Panc1 (cell line): ENCODE measurements around the gene HS3ST5. TPM values are rescaled to one million over a fixed set of nuclear protein-coding genes. Genes with fewer than 3 reads are reported as not detected.

Experiments used
- ATAC-seq: fragments of 200-7000 bp; cut with Tn5 transposase; 2 replicates; pipeline ENCODE4 v1.9.1; 2020; ENCODE audit warnings: mild to moderate bottlenecking, moderate library complexity
- BruUV-seq: library from RNA; stranded (reverse); fragments of 400-500 nt; replicated peaks from 2 replicates; lab custom pipeline; 2021; lab: Mats Ljungman, UMichigan
- CTCF ChIA-PET: fragments of 300-600 bp; sonication (Branson Sonifier 250); formaldehyde crosslinking; loops from one replicate; lab custom pipeline; 2022; ENCODE audit warnings: antibody characterized with exemption; lab: Charles Lee
- POLR2A ChIA-PET: fragments of 300-600 bp; sonication (Branson Sonifier 250); formaldehyde crosslinking; loops from one replicate; lab custom pipeline; 2022; ENCODE audit warnings: antibody characterized with exemption; lab: Charles Lee
- DNase-seq: peaks from one replicate; pipeline ENCODE4 v3.0.0-alpha.2; 2010; ENCODE audit warnings: low read depth, low spot score
- H3K27ac ChIP-seq: 2 replicates; pipeline ENCODE4 v1.5.1; 2011; ENCODE audit warnings: mild to moderate bottlenecking, low read length, inconsistent platforms
- H3K27me3 ChIP-seq: fragments of 200-500 bp; sonication (Bioruptor generic); 2 replicates; pipeline ENCODE4 v1.6.0; 2014; ENCODE audit warnings: low read length, inconsistent platforms; ENCODE audit not compliant: control insufficient read depth, insufficient read depth
- H3K36me3 ChIP-seq: fragments of 200-500 bp; sonication (Bioruptor generic); 2 replicates; pipeline ENCODE4 v1.5.1; 2014; ENCODE audit warnings: inconsistent platforms, mild to moderate bottlenecking, low read length, moderate library complexity; ENCODE audit not compliant: control insufficient read depth, insufficient read depth
- H3K4me1 ChIP-seq: 2 replicates; pipeline ENCODE4 v1.5.1; 2011; ENCODE audit warnings: inconsistent platforms, mild to moderate bottlenecking, low read length, moderate library complexity; ENCODE audit not compliant: control insufficient read depth, insufficient read depth
- H3K4me3 ChIP-seq, 2 experiments: 2 replicates each; pipeline ENCODE4 v1.5.1; 2011 to 2012; ENCODE audit warnings: low read depth in 2 of 2, low read length in 2 of 2, mild to moderate bottlenecking in 2 of 2, inconsistent platforms in 1 of 2, moderate library complexity in 1 of 2
- H3K9me3 ChIP-seq: fragments of 200-500 bp; sonication (Bioruptor generic); 2 replicates; pipeline ENCODE4 v1.5.1; 2014; ENCODE audit warnings: low read depth, mild to moderate bottlenecking, inconsistent platforms, low read length, moderate library complexity; ENCODE audit not compliant: control insufficient read depth, insufficient read depth
- CTCF ChIP-seq: fragments of 450-650 bp; IDR thresholded peaks from 2 replicates; pipeline ENCODE4 v1.5.1; 2017; ENCODE audit warnings: mild to moderate bottlenecking
- POLR2AphosphoS5 ChIP-seq: IDR thresholded peaks from 2 replicates; pipeline ENCODE4 v1.6.1; 2012; ENCODE audit warnings: mild to moderate bottlenecking, low read depth, low read length, moderate library complexity
- SIN3A ChIP-seq: IDR thresholded peaks from 2 replicates; pipeline ENCODE4 v1.6.1; 2012; ENCODE audit warnings: low read depth, mild to moderate bottlenecking, low read length, moderate library complexity, borderline replicate concordance; ENCODE audit not compliant: insufficient read depth
- TCF7L2 ChIP-seq: IDR thresholded peaks from 2 replicates; pipeline ENCODE4 v1.6.1; 2011; ENCODE audit warnings: mild to moderate bottlenecking, low read depth, low read length, inconsistent platforms
- in situ Hi-C: cut with HindIII; loops from 2 replicates; pipeline ENCODE4 v1.10.0; 2016; ENCODE audit warnings: low sequenced_read_pairs, low pct_unique_long_range_greater_than_20kb
- intact Hi-C: fragments of 100-400 bp; cut with micrococcal nuclease; formaldehyde crosslinking; loops from one replicate; pipeline ENCODE4 v1.10.0; 2022; ENCODE audit not compliant: unreplicated experiment
- total RNA-seq: library from RNA; stranded (reverse); gene quantifications from one replicate; pipeline ENCODE4 v1.2.1, GENCODE V29; 2021; ENCODE audit not compliant: unreplicated experiment
- TF ChIP-seq, protein P1 (sequence below), 2 experiments: IDR thresholded peaks; 2 replicates each; pipeline ENCODE4 v1.6.1; 2011 to 2012; ENCODE audit warnings: low read depth in 2 of 2, control low read depth in 1 of 2, low read length in 1 of 2, mild to moderate bottlenecking in 1 of 2, moderate library complexity in 1 of 2; ENCODE audit not compliant: insufficient read depth in 1 of 2

The HS3ST5 gene
- total RNA-seq, 1 experiment from 2014 or later, result 0.05 TPM

- Histone ChIP-seq H3K27ac (no peak overlapping the region), H3K9me3 (no peaks in the 10 kb centered on the region), H3K4me1 (no peaks in the 10 kb centered on the region), H3K27me3 (no peaks in the 10 kb centered on the region), H3K4me3 (no peak overlapping the region), H3K36me3 (no peaks in the 10 kb centered on the region)
- ATAC-seq (no peak), DNase-seq (no peak)
- no peak for TF ChIP-seq CTCF
- no peak for TF ChIP-seq SIN3A
- TF ChIP-seq TCF7L2, result no peak
- TF ChIP-seq, protein P1, sequence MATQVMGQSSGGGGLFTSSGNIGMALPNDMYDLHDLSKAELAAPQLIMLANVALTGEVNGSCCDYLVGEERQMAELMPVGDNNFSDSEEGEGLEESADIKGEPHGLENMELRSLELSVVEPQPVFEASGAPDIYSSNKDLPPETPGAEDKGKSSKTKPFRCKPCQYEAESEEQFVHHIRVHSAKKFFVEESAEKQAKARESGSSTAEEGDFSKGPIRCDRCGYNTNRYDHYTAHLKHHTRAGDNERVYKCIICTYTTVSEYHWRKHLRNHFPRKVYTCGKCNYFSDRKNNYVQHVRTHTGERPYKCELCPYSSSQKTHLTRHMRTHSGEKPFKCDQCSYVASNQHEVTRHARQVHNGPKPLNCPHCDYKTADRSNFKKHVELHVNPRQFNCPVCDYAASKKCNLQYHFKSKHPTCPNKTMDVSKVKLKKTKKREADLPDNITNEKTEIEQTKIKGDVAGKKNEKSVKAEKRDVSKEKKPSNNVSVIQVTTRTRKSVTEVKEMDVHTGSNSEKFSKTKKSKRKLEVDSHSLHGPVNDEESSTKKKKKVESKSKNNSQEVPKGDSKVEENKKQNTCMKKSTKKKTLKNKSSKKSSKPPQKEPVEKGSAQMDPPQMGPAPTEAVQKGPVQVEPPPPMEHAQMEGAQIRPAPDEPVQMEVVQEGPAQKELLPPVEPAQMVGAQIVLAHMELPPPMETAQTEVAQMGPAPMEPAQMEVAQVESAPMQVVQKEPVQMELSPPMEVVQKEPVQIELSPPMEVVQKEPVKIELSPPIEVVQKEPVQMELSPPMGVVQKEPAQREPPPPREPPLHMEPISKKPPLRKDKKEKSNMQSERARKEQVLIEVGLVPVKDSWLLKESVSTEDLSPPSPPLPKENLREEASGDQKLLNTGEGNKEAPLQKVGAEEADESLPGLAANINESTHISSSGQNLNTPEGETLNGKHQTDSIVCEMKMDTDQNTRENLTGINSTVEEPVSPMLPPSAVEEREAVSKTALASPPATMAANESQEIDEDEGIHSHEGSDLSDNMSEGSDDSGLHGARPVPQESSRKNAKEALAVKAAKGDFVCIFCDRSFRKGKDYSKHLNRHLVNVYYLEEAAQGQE (IDR thresholded peaks at IDR 0.05; ENCODE audit: insufficient read depth in 1 of 2, low read depth in 2 of 2, low read length in 1 of 2), result no peak
- intact Hi-C loops, result no loop called here
- BruUV-seq, result no TSS peak
- CTCF ChIA-PET, result no interaction called here
- in situ Hi-C loops, result no loop called here
- POLR2A ChIA-PET, result interaction anchor here (0.6 kb wide), 1 partner anchor 170 kb away, joined by 3 read pairs; no protein-coding TSS in a partner anchor
Measured at GRCh38 chr6:114195027-114195365, 147.8 kb downstream of the HS3ST5 start.

- ChIA-PET CTCF (no interaction called here), POLR2A (interaction anchor here (0.6 kb wide), 1 partner anchor 171 kb away, joined by 3 read pairs; no protein-coding TSS in a partner anchor)
- H3K4me3 ChIP-seq, result no peak overlapping the region
- ATAC-seq (no peak), DNase-seq (no peak)
- H3K36me3 ChIP-seq, result no peaks in the 10 kb centered on the region
- no peaks in the 10 kb centered on the region for H3K27me3 ChIP-seq
- intact Hi-C loops, result no loop called here
- no peaks in the 10 kb centered on the region for H3K9me3 ChIP-seq
- in situ Hi-C loops, result no loop called here
- no peak overlapping the region for H3K27ac ChIP-seq
- BruUV-seq, result no TSS peak
- TF ChIP-seq CTCF (no peak), SIN3A (no peak), POLR2AphosphoS5 (no peak), TCF7L2 (no peak)
- TF ChIP-seq, protein P1 (IDR thresholded peaks at IDR 0.05; ENCODE audit: insufficient read depth in 1 of 2, low read depth in 2 of 2, low read length in 1 of 2), result no peak
- H3K4me1 ChIP-seq, result no peaks in the 10 kb centered on the region
Measured at GRCh38 chr6:114194362-114195026, 148.3 kb downstream of the HS3ST5 start.
